Liver (tissue), 9 donors: ENCODE measurements around the gene ZSCAN16. TPM values are rescaled to one million over a fixed set of nuclear protein-coding genes. Genes with fewer than 3 reads are reported as not detected.

ENCODE experiments used
- DNase-seq: peaks from one replicate; pipeline ENCODE4 v3.0.0-alpha.2; 2017; ENCODE audit warnings: low spot score
- H3K27ac ChIP-seq, 2 donors: one replicate each; pipeline ENCODE4 v1.7.0; 2013; ENCODE audit warnings: inconsistent platforms in 2 of 2, low read length in 2 of 2, control low read depth in 1 of 2, low read depth in 1 of 2, mild to moderate bottlenecking in 1 of 2
- H3K27me3 ChIP-seq, 4 donors: one replicate each; pipeline versions ENCODE4 v1.6.1 to v1.7.0; 2013; ENCODE audit warnings: low read length in 3 of 4, inconsistent platforms in 1 of 4, mild to moderate bottlenecking in 1 of 4, moderate library complexity in 1 of 4; ENCODE audit not compliant: control insufficient read depth in 4 of 4, insufficient read depth in 4 of 4
- H3K36me3 ChIP-seq, 4 donors: one replicate each; pipeline versions ENCODE4 v1.6.1 to v1.7.0; 2013; ENCODE audit warnings: low read length in 3 of 4, mild to moderate bottlenecking in 3 of 4, low read depth in 1 of 4, moderate library complexity in 1 of 4; ENCODE audit not compliant: control insufficient read depth in 4 of 4, insufficient read depth in 3 of 4
- H3K4me1 ChIP-seq, 4 donors: one replicate each; pipeline versions ENCODE4 v1.6.1 to v1.7.0; 2013; ENCODE audit warnings: low read length in 3 of 4, mild to moderate bottlenecking in 3 of 4, moderate library complexity in 1 of 4; ENCODE audit not compliant: control insufficient read depth in 4 of 4, insufficient read depth in 4 of 4
- H3K4me3 ChIP-seq, 3 donors: one replicate each; pipeline versions ENCODE4 v1.6.1 to v1.7.0; 2013; ENCODE audit warnings: low read length in 3 of 3, control low read depth in 1 of 3, low read depth in 1 of 3, mild to moderate bottlenecking in 1 of 3
- H3K9ac ChIP-seq, 2 donors: one replicate each; pipeline ENCODE4 v1.7.0; 2013; ENCODE audit warnings: low read length in 2 of 2, mild to moderate bottlenecking in 2 of 2, moderate library complexity in 2 of 2, control low read depth in 1 of 2, low read depth in 1 of 2
- H3K9me3 ChIP-seq, 4 donors: one replicate each; pipeline versions ENCODE4 v1.6.1 to v1.7.0; 2013; ENCODE audit warnings: low read length in 3 of 4; ENCODE audit not compliant: control insufficient read depth in 4 of 4
- ATF3 ChIP-seq: IDR thresholded peaks from 2 replicates; pipeline ENCODE4 v1.6.1; 2016; ENCODE audit warnings: antibody characterized with exemption
- CTCF ChIP-seq: fragments of 150-350 bp; IDR thresholded peaks from 2 replicates; pipeline ENCODE4 v1.5.1; 2017; ENCODE audit warnings: improper control_type of control experiment, low read depth, low read length; ENCODE audit not compliant: missing input control
- FOXA1 ChIP-seq: IDR thresholded peaks from 2 replicates; pipeline ENCODE4 v1.6.1; 2016; ENCODE audit warnings: antibody characterized with exemption
- FOXA2 ChIP-seq: IDR thresholded peaks from 2 replicates; pipeline ENCODE4 v1.6.1; 2016; ENCODE audit warnings: antibody characterized with exemption
- GABPA ChIP-seq, 2 donors: IDR thresholded peaks in 1 of 2; conservative IDR thresholded peaks in 1 of 2; 2 replicates each; pipeline ENCODE4 v1.6.1; 2016; ENCODE audit warnings: antibody characterized with exemption in 2 of 2, mild to moderate bottlenecking in 1 of 2, moderate library complexity in 1 of 2
- HNF4G ChIP-seq: IDR thresholded peaks from 2 replicates; pipeline ENCODE4 v1.6.1; 2016; ENCODE audit warnings: antibody characterized with exemption
- JUND ChIP-seq, 2 donors: IDR thresholded peaks; 2 replicates each; pipeline ENCODE4 v1.6.1; 2016; ENCODE audit warnings: antibody characterized with exemption in 2 of 2
- MAX ChIP-seq: IDR thresholded peaks from 2 replicates; pipeline ENCODE4 v1.6.1; 2016; ENCODE audit warnings: antibody characterized with exemption
- RAD21 ChIP-seq, 2 donors: IDR thresholded peaks; 2 replicates each; pipeline ENCODE4 v1.6.1; 2016; ENCODE audit warnings: antibody characterized with exemption in 2 of 2, mild to moderate bottlenecking in 2 of 2
- REST ChIP-seq: IDR thresholded peaks from 2 replicates; pipeline ENCODE4 v1.6.1; 2016; ENCODE audit warnings: antibody characterized with exemption, mild to moderate bottlenecking
- RXRA ChIP-seq, 2 donors: IDR thresholded peaks; 2 replicates each; pipeline ENCODE4 v1.6.1; 2017 to 2018; ENCODE audit warnings: antibody characterized with exemption in 2 of 2, mild to moderate bottlenecking in 1 of 2
- SP1 ChIP-seq: IDR thresholded peaks from 2 replicates; pipeline ENCODE4 v1.6.1; 2018; ENCODE audit warnings: antibody characterized with exemption, mild to moderate bottlenecking
- TAF1 ChIP-seq: conservative IDR thresholded peaks from 2 replicates; pipeline ENCODE4 v1.6.1; 2016; ENCODE audit warnings: antibody characterized with exemption, mild to moderate bottlenecking
- YY1 ChIP-seq: IDR thresholded peaks from 2 replicates; pipeline ENCODE4 v1.6.1; 2016; ENCODE audit warnings: antibody characterized with exemption, mild to moderate bottlenecking
- WGBS: extraction: QIAGEN DNeasy Blood & Tissue Kit; methylation state at CpG from one replicate; pipeline ENCODE4 v1.1.7; 2013; 5-methylcytosine and 5-hydroxymethylcytosine counted together
- polyA plus RNA-seq, 2 donors: library from polyadenylated mRNA; stranded (reverse) in 1 of 2; unstranded in 1 of 2; fragments of 200-250 nt in 1 of 2; fragments of >200 nt in 1 of 2; fragmentation: Nextera tagmentation in 1 of 2; extraction: Ambion mirVana in 1 of 2; gene quantifications; one replicate each; pipeline versions ENCODE4 v1.2.1 to v1.2.3, GENCODE V29; 2013 to 2015
- total RNA-seq, 2 donors: library from RNA; depleted of rRNA; stranded (reverse); fragments of >200 nt; gene quantifications; one replicate each; pipeline ENCODE4 v1.2.3, GENCODE V29; 2014
- donor health status: healthy.
- donor health status: healthy.
- donor health status: healthy.
- donor health status: healthy.
- donor health status: healthy.

ZSCAN16 gene
- total and polyA plus RNA-seq, 4 donors: 1.5 to 3.5 (median 2.7) TPM

GRCh38 chr6:28160233-28160632, 35.8 kb downstream of the ZSCAN16 start:
- H3K9me3 ChIP-seq: peaks cover 0 to 2% (median under 1%) of the 10 kb centered on the region in 4 donors
- WGBS: 81% methylated on average over 2 of the region's 2 CpGs

More at GRCh38 chr6:28160233-28160632, 35.8 kb downstream of the ZSCAN16 start:
- H3K36me3 ChIP-seq: peaks cover 3 to 13% (median 8%) of the 10 kb centered on the region in 4 donors
- H3K27ac ChIP-seq: no peak overlapping the region
- DNase-seq: no peak
- H3K9ac ChIP-seq: no peak overlapping the region
- no peak overlapping the region for H3K4me3 ChIP-seq
- no peaks in the 10 kb centered on the region for H3K27me3 ChIP-seq
- peaks cover 0 to 7% (median 5%) of the 10 kb centered on the region in 4 donors for H3K4me1 ChIP-seq
- TF ChIP-seq RAD21 (IDR thresholded peaks at IDR 0.05): no peak
- TF ChIP-seq MAX: no peak
- no peak for TF ChIP-seq REST
- TF ChIP-seq YY1: no peak
- no peak for TF ChIP-seq SP1
- TF ChIP-seq FOXA1: no peak
- TF ChIP-seq JUND (IDR thresholded peaks at IDR 0.05): no peak
- no peak for TF ChIP-seq ATF3
- no peak for TF ChIP-seq GABPA (IDR thresholded peaks at IDR 0.05 in 1 of 2, conservative IDR thresholded peaks at IDR 0.05 in 1 of 2)
- no peak for TF ChIP-seq TAF1
- TF ChIP-seq FOXA2: no peak
- TF ChIP-seq RXRA (IDR thresholded peaks at IDR 0.05): no peak
- no peak for TF ChIP-seq HNF4G
- TF ChIP-seq CTCF: no peak
